Measurements from ENCODE around the gene KIAA1586. TPM values are rescaled to one million over a fixed set of nuclear protein-coding genes. Genes with fewer than 3 reads are reported as not detected.
"Not testable (repeated sequence)": the region's sequence is repeated elsewhere in the genome, so short reads cannot be mapped to it uniquely, and the experiment has no call there.

KIAA1586 gene
- total RNA-seq, 1 experiment from 2014 or later = 8.6 TPM

- intact Hi-C loops (cut with micrococcal nuclease; ENCODE audit: unreplicated experiment) = no loop called here
- Histone ChIP-seq H3K9me3 (ENCODE audit: insufficient read depth, low read depth) (peaks cover 6% of the 10 kb centered on the region), H3K27me3 (ENCODE audit: insufficient read depth, low read depth) (no peaks in the 10 kb centered on the region), H3K4me3 (no peak overlapping the region), H3K27ac (no peak overlapping the region), H4K20me1 (ENCODE audit: insufficient read depth) (no peaks in the 10 kb centered on the region), H3K4me1 (replicated peaks; ENCODE audit: insufficient read depth) (no peaks in the 10 kb centered on the region), H3K9me2 (ENCODE audit: insufficient read depth) (no peaks in the 10 kb centered on the region), H3K4me2 (no peak overlapping the region), H3F3A (ENCODE audit: insufficient read depth, low read depth) (no peaks in the 10 kb centered on the region), H2AFZ (no peak overlapping the region), H3K36me3 (ENCODE audit: low read depth) (no peaks in the 10 kb centered on the region), H3K79me2 (ENCODE audit: low read depth) (no peaks in the 10 kb centered on the region)
- CTCF ChIA-PET = no interaction called here
- TF ChIP-seq EZH2 (IDR thresholded peaks at IDR 0.05; ENCODE audit: low read depth) = no peak
- TF ChIP-seq, protein P1, sequence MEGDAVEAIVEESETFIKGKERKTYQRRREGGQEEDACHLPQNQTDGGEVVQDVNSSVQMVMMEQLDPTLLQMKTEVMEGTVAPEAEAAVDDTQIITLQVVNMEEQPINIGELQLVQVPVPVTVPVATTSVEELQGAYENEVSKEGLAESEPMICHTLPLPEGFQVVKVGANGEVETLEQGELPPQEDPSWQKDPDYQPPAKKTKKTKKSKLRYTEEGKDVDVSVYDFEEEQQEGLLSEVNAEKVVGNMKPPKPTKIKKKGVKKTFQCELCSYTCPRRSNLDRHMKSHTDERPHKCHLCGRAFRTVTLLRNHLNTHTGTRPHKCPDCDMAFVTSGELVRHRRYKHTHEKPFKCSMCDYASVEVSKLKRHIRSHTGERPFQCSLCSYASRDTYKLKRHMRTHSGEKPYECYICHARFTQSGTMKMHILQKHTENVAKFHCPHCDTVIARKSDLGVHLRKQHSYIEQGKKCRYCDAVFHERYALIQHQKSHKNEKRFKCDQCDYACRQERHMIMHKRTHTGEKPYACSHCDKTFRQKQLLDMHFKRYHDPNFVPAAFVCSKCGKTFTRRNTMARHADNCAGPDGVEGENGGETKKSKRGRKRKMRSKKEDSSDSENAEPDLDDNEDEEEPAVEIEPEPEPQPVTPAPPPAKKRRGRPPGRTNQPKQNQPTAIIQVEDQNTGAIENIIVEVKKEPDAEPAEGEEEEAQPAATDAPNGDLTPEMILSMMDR (conservative IDR thresholded peaks at IDR 0.05) = no peak
- DNase-seq = no peak
- BruUV-seq (replicated peaks) = no TSS peak
- POLR2A ChIA-PET (ENCODE audit: unreplicated experiment) = no interaction called here
These were observed 44.3 kb upstream of the KIAA1586 start for GRCh38 chr6:57002197-57002596.

GRCh38 chr6:57004292-57004691 lies 42.2 kb upstream of the KIAA1586 start:
- H3K79me2 ChIP-seq (ENCODE audit: low read depth) = no peaks in the 10 kb centered on the region
- no peaks in the 10 kb centered on the region for H4K20me1 ChIP-seq (ENCODE audit: insufficient read depth)
- H3K27ac ChIP-seq = no peak overlapping the region
- no peaks in the 10 kb centered on the region for H3K9me2 ChIP-seq (ENCODE audit: insufficient read depth)
- H3K4me3 ChIP-seq = no peak overlapping the region
- POLR2A ChIA-PET (ENCODE audit: unreplicated experiment) = no interaction called here
- intact Hi-C loops (cut with micrococcal nuclease; ENCODE audit: unreplicated experiment) = no loop called here
- CTCF ChIA-PET = no interaction called here
- no TSS peak for BruUV-seq (replicated peaks)
- no peak for DNase-seq
- H3K4me1 ChIP-seq (replicated peaks; ENCODE audit: insufficient read depth) = no peaks in the 10 kb centered on the region
- H3K27me3 ChIP-seq (ENCODE audit: insufficient read depth, low read depth) = no peaks in the 10 kb centered on the region
- H2AFZ ChIP-seq = no peak overlapping the region
- H3K4me2 ChIP-seq = no peak overlapping the region
- H3F3A ChIP-seq (ENCODE audit: insufficient read depth, low read depth) = no peaks in the 10 kb centered on the region
- TF ChIP-seq, protein P1 (conservative IDR thresholded peaks at IDR 0.05) = no peak
- no peak for TF ChIP-seq EZH2 (IDR thresholded peaks at IDR 0.05; ENCODE audit: low read depth)
- no peaks in the 10 kb centered on the region for H3K36me3 ChIP-seq (ENCODE audit: low read depth)
- no peaks in the 10 kb centered on the region; the same call in 1 of the 2 replicates for H3K9me3 ChIP-seq (ENCODE audit: insufficient read depth, low read depth)

GRCh38 chr6:57006101-57006500 lies 40.4 kb upstream of the KIAA1586 start:
- no peaks in the 10 kb centered on the region for H3K4me1 ChIP-seq (replicated peaks; ENCODE audit: insufficient read depth)
- TF ChIP-seq, protein P1 (conservative IDR thresholded peaks at IDR 0.05) = no peak
- TF ChIP-seq EZH2 (IDR thresholded peaks at IDR 0.05; ENCODE audit: low read depth) = no peak
- no peak overlapping the region for H3K4me3 ChIP-seq
- no peaks in the 10 kb centered on the region for H3K79me2 ChIP-seq (ENCODE audit: low read depth)
- no peaks in the 10 kb centered on the region for H3K27me3 ChIP-seq (ENCODE audit: insufficient read depth, low read depth)
- no TSS peak for BruUV-seq (replicated peaks)
- H2AFZ ChIP-seq = no peak overlapping the region
- no peak for DNase-seq
- no peaks in the 10 kb centered on the region; the same call in 1 of the 2 replicates for H3K9me3 ChIP-seq (ENCODE audit: insufficient read depth, low read depth)
- H3K9me2 ChIP-seq (ENCODE audit: insufficient read depth) = no peaks in the 10 kb centered on the region
- no peaks in the 10 kb centered on the region for H3F3A ChIP-seq (ENCODE audit: insufficient read depth, low read depth)
- no peaks in the 10 kb centered on the region for H4K20me1 ChIP-seq (ENCODE audit: insufficient read depth)
- no peak overlapping the region for H3K27ac ChIP-seq
- POLR2A ChIA-PET (ENCODE audit: unreplicated experiment) = no interaction called here
- no peaks in the 10 kb centered on the region for H3K36me3 ChIP-seq (ENCODE audit: low read depth)
- H3K4me2 ChIP-seq = no peak overlapping the region
- intact Hi-C loops (cut with micrococcal nuclease; ENCODE audit: unreplicated experiment) = no loop called here
- CTCF ChIA-PET = no interaction called here

DNA sequence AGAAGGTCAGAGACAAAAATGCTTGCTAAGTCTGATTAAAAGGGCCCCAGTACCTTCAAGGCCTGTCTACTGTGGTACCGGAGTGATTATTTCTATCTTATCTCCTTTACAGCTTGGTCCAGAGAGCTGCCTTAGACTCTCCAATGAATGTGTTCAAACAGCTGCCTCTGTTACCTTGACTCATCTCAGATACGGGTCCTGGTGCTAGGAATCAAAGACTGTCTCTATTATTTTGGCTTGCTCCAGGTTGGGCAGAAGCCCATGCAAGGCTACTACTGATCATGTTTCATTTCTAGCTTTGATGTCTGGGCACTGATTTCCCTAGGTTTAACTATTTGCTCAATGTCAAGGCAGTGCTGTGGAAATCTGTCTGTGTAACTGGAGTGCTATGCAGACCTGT lies 38.4 kb upstream of the KIAA1586 start:
- H3K4me2 ChIP-seq; H2AFZ ChIP-seq; H3K36me3 ChIP-seq (ENCODE audit: low read depth); CTCF ChIA-PET; H3K9me2 ChIP-seq (ENCODE audit: insufficient read depth); H3F3A ChIP-seq (ENCODE audit: insufficient read depth, low read depth); H3K4me3 ChIP-seq; intact Hi-C loops (cut with micrococcal nuclease; ENCODE audit: unreplicated experiment); H3K27me3 ChIP-seq (ENCODE audit: insufficient read depth, low read depth); BruUV-seq (replicated peaks); H3K4me1 ChIP-seq (replicated peaks; ENCODE audit: insufficient read depth); H3K27ac ChIP-seq; H4K20me1 ChIP-seq (ENCODE audit: insufficient read depth); H3K79me2 ChIP-seq (ENCODE audit: low read depth); DNase-seq; H3K9me3 ChIP-seq (ENCODE audit: insufficient read depth, low read depth); POLR2A ChIA-PET (ENCODE audit: unreplicated experiment): not testable (repeated sequence)
